IMR-90 (cell line): Measurements from ENCODE around the gene TMEM72. TPM values are rescaled to one million over a fixed set of nuclear protein-coding genes. Genes with fewer than 3 reads are reported as not detected.

Source experiments
- ATAC-seq: fragments of 200-7000 bp; cut with Tn5 transposase; 2 replicates; pipeline ENCODE4 v1.9.1; 2020; ENCODE audit warnings: low read depth, mild to moderate bottlenecking, moderate library complexity
- BruUV-seq: library from RNA; stranded (reverse); fragments of 400-500 nt; replicated peaks from 2 replicates; lab custom pipeline; 2021; lab: Mats Ljungman, UMichigan
- CTCF ChIA-PET: fragments of 300-600 bp; formaldehyde crosslinking; extraction: SDS; loops from one replicate; lab custom pipeline; 2021; ENCODE audit warnings: antibody characterized with exemption; lab: Yijun Ruan, JAX
- POLR2A ChIA-PET: fragments of 300-600 bp; sonication (Branson Sonifier 250); formaldehyde crosslinking; loops from one replicate; lab custom pipeline; 2022; ENCODE audit warnings: antibody characterized with exemption; ENCODE audit not compliant: unreplicated experiment; lab: Charles Lee
- DNase-seq: peaks from one replicate; pipeline ENCODE4 v3.0.0; 2013
- H2AFZ ChIP-seq: replicated peaks from 2 replicates; pipeline ENCODE3; 2013; ENCODE audit warnings: low read length, mild to moderate bottlenecking; ENCODE audit not compliant: poor library complexity
- H2AK5ac ChIP-seq: 2 replicates; pipeline ENCODE4 v1.6.1; 2013; ENCODE audit warnings: low read depth, low read length, inconsistent platforms
- H2AK9ac ChIP-seq: replicated peaks from 2 replicates; pipeline ENCODE3; 2013; ENCODE audit warnings: mild to moderate bottlenecking, low read depth, low read length, moderate library complexity; ENCODE audit not compliant: poor library complexity
- H2BK120ac ChIP-seq: 2 replicates; pipeline ENCODE4 v1.6.1; 2013; ENCODE audit warnings: low read depth, low read length, inconsistent platforms
- H2BK15ac ChIP-seq: 3 replicates; pipeline ENCODE4 v1.6.1; 2013; ENCODE audit warnings: low read depth, low read length, inconsistent platforms
- H2BK20ac ChIP-seq: 2 replicates; pipeline ENCODE4 v1.6.1; 2013; ENCODE audit warnings: low read depth, mild to moderate bottlenecking, inconsistent platforms, low read length, moderate library complexity
- H2BK5ac ChIP-seq: 2 replicates; pipeline ENCODE4 v1.6.1; 2013; ENCODE audit warnings: mild to moderate bottlenecking, low read depth, low read length, inconsistent platforms; ENCODE audit not compliant: poor library complexity, severe bottlenecking
- H3K14ac ChIP-seq: replicated peaks from 2 replicates; pipeline ENCODE4 v1.6.1; 2013; ENCODE audit warnings: low read depth, low read length, inconsistent platforms
- H3K18ac ChIP-seq: 2 replicates; pipeline ENCODE4 v1.6.1; 2013; ENCODE audit warnings: low read depth, low read length, control low read depth
- H3K23ac ChIP-seq: 2 replicates; pipeline ENCODE4 v1.6.1; 2013; ENCODE audit warnings: low read depth, low read length, inconsistent platforms
- H3K27ac ChIP-seq: 2 replicates; pipeline ENCODE4 v1.5.1; 2013; ENCODE audit warnings: mild to moderate bottlenecking, control low read depth, low read length; ENCODE audit not compliant: insufficient read depth
- H3K27me3 ChIP-seq: 2 replicates; pipeline ENCODE4 v1.6.1; 2013; ENCODE audit warnings: low read length; ENCODE audit not compliant: control insufficient read depth, insufficient read depth
- H3K36me3 ChIP-seq: 2 replicates; pipeline ENCODE4 v1.6.1; 2013; ENCODE audit warnings: low read length, mixed read lengths; ENCODE audit not compliant: control insufficient read depth, insufficient read depth
- H3K4ac ChIP-seq: 2 replicates; pipeline ENCODE4 v1.6.1; 2013; ENCODE audit warnings: low read depth, low read length, inconsistent platforms
- H3K4me1 ChIP-seq: 2 replicates; pipeline ENCODE4 v1.6.1; 2013; ENCODE audit warnings: low read length, mixed read lengths; ENCODE audit not compliant: control insufficient read depth, insufficient read depth
- H3K4me2 ChIP-seq: 2 replicates; pipeline ENCODE4 v1.6.1; 2013; ENCODE audit warnings: low read depth, mild to moderate bottlenecking, control low read depth, low read length, moderate library complexity
- H3K4me3 ChIP-seq: 2 replicates; pipeline ENCODE4 v1.5.1; 2013; ENCODE audit warnings: low read depth, mild to moderate bottlenecking, control low read depth, low read length, moderate library complexity; ENCODE audit not compliant: insufficient read depth
- H3K56ac ChIP-seq: 2 replicates; pipeline ENCODE4 v1.6.1; 2013; ENCODE audit warnings: low read length, inconsistent platforms; ENCODE audit not compliant: insufficient read depth; ENCODE audit errors: extremely low read depth
- H3K79me1 ChIP-seq, 2 experiments: 2 replicates each; pipeline ENCODE4 v1.6.1; 2013; ENCODE audit warnings: low read length in 2 of 2, inconsistent platforms in 1 of 2, low read depth in 1 of 2
- H3K9ac ChIP-seq: 2 replicates; pipeline ENCODE4 v1.6.1; 2013; ENCODE audit warnings: low read depth, low read length, control low read depth
- H3K9me1 ChIP-seq: 2 replicates; pipeline ENCODE4 v1.6.1; 2013; ENCODE audit warnings: low read length, inconsistent platforms; ENCODE audit not compliant: insufficient read depth
- H3K9me3 ChIP-seq: 2 replicates; pipeline ENCODE4 v1.6.1; 2013; ENCODE audit warnings: low read length; ENCODE audit not compliant: control insufficient read depth, insufficient read depth
- H4K20me1 ChIP-seq: 2 replicates; pipeline ENCODE4 v1.6.1; 2013; ENCODE audit warnings: low read length, inconsistent platforms; ENCODE audit not compliant: insufficient read depth
- H4K5ac ChIP-seq: 2 replicates; pipeline ENCODE4 v1.6.1; 2013; ENCODE audit warnings: mild to moderate bottlenecking, low read depth, low read length, control low read depth
- H4K8ac ChIP-seq, 2 experiments: 2 replicates each; pipeline ENCODE4 v1.6.1; 2013; ENCODE audit warnings: low read depth in 2 of 2, low read length in 2 of 2, control low read depth in 1 of 2, inconsistent platforms in 1 of 2
- H4K91ac ChIP-seq: 2 replicates; pipeline ENCODE4 v1.6.1; 2013; ENCODE audit warnings: low read depth, low read length, inconsistent platforms; ENCODE audit not compliant: insufficient read depth
- BHLHE40 ChIP-seq: fragments of 150-350 bp; IDR thresholded peaks from 2 replicates; pipeline ENCODE4 v1.6.1; 2016; ENCODE audit warnings: mild to moderate bottlenecking, low read depth, low read length
- CEBPB ChIP-seq: IDR thresholded peaks from 2 replicates; pipeline ENCODE4 v1.6.1; 2012; ENCODE audit warnings: low read depth, low read length, improper control_type of control experiment
- CHD1 ChIP-seq: IDR thresholded peaks from 2 replicates; pipeline ENCODE4 v1.6.1; 2012; ENCODE audit warnings: low read depth, low read length, improper control_type of control experiment
- FOS ChIP-seq: fragments of 150-350 bp; IDR thresholded peaks from 2 replicates; pipeline ENCODE4 v1.6.1; 2016; ENCODE audit warnings: low read depth, low read length
- MAFK ChIP-seq: IDR thresholded peaks from 2 replicates; pipeline ENCODE4 v1.6.1; 2012; ENCODE audit warnings: low read depth, low read length, improper control_type of control experiment
- MAZ ChIP-seq: IDR thresholded peaks from 2 replicates; pipeline ENCODE4 v1.6.1; 2012; ENCODE audit warnings: low read depth, mild to moderate bottlenecking, low read length, improper control_type of control experiment, moderate library complexity, borderline replicate concordance
- MXI1 ChIP-seq: IDR thresholded peaks from 2 replicates; pipeline ENCODE4 v1.6.1; 2012; ENCODE audit warnings: low read depth, mild to moderate bottlenecking, low read length, moderate library complexity, borderline replicate concordance
- NFE2L2 ChIP-seq: fragments of 150-350 bp; IDR thresholded peaks from 2 replicates; pipeline ENCODE4 v1.6.1; 2016; ENCODE audit warnings: low read depth, mild to moderate bottlenecking, low read length
- POLR2A ChIP-seq: IDR thresholded peaks from 2 replicates; pipeline ENCODE4 v1.6.1; 2012; ENCODE audit warnings: mild to moderate bottlenecking, low read depth, low read length
- RAD21 ChIP-seq: IDR thresholded peaks from 2 replicates; pipeline ENCODE4 v1.6.1; 2012; ENCODE audit warnings: low read length, improper control_type of control experiment
- RCOR1 ChIP-seq: IDR thresholded peaks from 2 replicates; pipeline ENCODE4 v1.6.1; 2012; ENCODE audit warnings: mild to moderate bottlenecking, low read length, improper control_type of control experiment; ENCODE audit not compliant: insufficient replicate concordance
- RFX5 ChIP-seq: IDR thresholded peaks from 2 replicates; pipeline ENCODE4 v1.8.0; 2012; ENCODE audit warnings: low read depth, mild to moderate bottlenecking, low read length, moderate library complexity
- SMC3 ChIP-seq: fragments of 150-350 bp; IDR thresholded peaks from 2 replicates; pipeline ENCODE4 v1.6.1; 2016; ENCODE audit warnings: low read depth, mild to moderate bottlenecking, antibody characterized with exemption, low read length, moderate library complexity
- USF2 ChIP-seq: fragments of 150-350 bp; IDR thresholded peaks from 2 replicates; pipeline ENCODE4 v1.6.1; 2017; ENCODE audit warnings: mild to moderate bottlenecking, antibody characterized with exemption, low read length, low read depth
- WGBS, 2 experiments: methylation state at CpG; one replicate each; pipeline versions ENCODE4 v1.1.5 to v1.1.7; 2013; ENCODE audit warnings: missing lambda C conversion rate in 2 of 2; ENCODE audit not compliant: insufficient read length in 1 of 2; ENCODE audit errors: extremely low coverage in 2 of 2; 5-methylcytosine and 5-hydroxymethylcytosine counted together
- dilution Hi-C: fragments of 300-500 bp; cut with HindIII; formaldehyde crosslinking; loops from one replicate; pipeline ENCODE4 v1.14.3; 2018; ENCODE audit warnings: low sequenced_read_pairs; ENCODE audit not compliant: unreplicated experiment
- in situ Hi-C: fragments of 300-500 bp; cut with MboI; formaldehyde crosslinking; loops from 3 replicates; pipeline ENCODE4 v1.14.3; 2019; ENCODE audit warnings: low sequenced_read_pairs, inconsistent platforms, mixed read lengths
- intact Hi-C: fragments of 100-400 bp; cut with micrococcal nuclease; formaldehyde crosslinking; loops from 2 replicates; pipeline ENCODE4 v1.10.0; 2022
- polyA plus RNA-seq, 3 experiments: library from polyadenylated mRNA; depleted of rRNA; stranded (reverse); fragments of >200 nt; gene quantifications; 2 replicates each; pipeline ENCODE4 v1.2.3, GENCODE V29; 2012; ENCODE audit warnings: low replicate concordance in 1 of 3
- total RNA-seq: library from RNA; depleted of rRNA; stranded (reverse); fragments of >200 nt; gene quantifications from 2 replicates; pipeline ENCODE4 v1.2.3, GENCODE V29; 2012
- TF ChIP-seq, protein P1 (sequence below): conservative IDR thresholded peaks from 2 replicates; pipeline ENCODE4 v1.5.1; 2012; ENCODE audit warnings: mild to moderate bottlenecking, low read depth, low read length, improper control_type of control experiment
- TF ChIP-seq, protein P2 (sequence below): fragments of 150-350 bp; IDR thresholded peaks from 2 replicates; pipeline ENCODE4 v1.6.1; 2016; ENCODE audit warnings: low read depth, mild to moderate bottlenecking, low read length, moderate library complexity, borderline replicate concordance

TMEM72 gene
- total and polyA plus RNA-seq, 2 of the 4 experiments (the other 2 are of a cell fraction), result not detected

DNA sequence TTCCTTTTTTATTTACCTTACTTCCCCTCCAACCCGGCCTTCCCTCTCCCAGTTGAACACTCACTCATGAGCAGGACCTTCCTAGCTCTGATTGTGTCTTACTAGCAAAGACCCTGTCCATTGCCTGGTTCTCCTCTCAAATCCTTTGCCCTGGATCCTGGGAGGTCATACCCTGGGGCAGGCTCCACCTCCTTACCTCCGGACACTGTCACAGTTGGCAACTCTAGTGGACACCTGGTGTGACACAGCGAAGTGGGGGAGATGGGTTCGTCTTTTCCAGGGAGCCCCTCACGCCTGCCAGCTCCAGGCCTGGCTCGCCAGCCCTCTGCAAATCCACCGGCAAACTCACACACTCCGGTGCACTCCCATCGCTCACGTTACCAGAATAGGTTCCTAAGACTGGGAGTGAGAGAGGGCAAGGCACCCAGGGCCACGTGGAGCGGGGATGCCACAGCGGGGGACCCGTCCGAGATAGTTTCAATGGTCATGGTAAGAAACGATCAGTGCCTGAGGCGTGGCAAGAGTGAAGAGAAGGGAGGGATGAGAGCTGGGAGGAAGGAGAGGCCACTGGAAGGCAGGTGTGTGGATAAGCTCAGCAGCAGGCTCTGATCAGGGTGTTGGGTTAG is 30.9 kb upstream of the TMEM72 start:
- H4K20me1 ChIP-seq, result no peaks in the 10 kb centered on the region
- no peak overlapping the region for H4K8ac ChIP-seq
- no peak overlapping the region for H4K5ac ChIP-seq
- H2AK5ac ChIP-seq, result no peak overlapping the region
- no peak overlapping the region for H2AK9ac ChIP-seq
- H2BK120ac ChIP-seq, result no peak overlapping the region
- no peak overlapping the region for H3K23ac ChIP-seq
- no peak overlapping the region for H3K27ac ChIP-seq
- no peak for ATAC-seq
- ChIA-PET POLR2A (no interaction called here), CTCF (interaction anchor here (1.0 kb wide), 1 partner anchor 10 kb away, joined by 4 read pairs; no protein-coding TSS in a partner anchor)
- intact Hi-C loops, result no loop called here
- H2BK15ac ChIP-seq, result no peak overlapping the region
- H3K4me2 ChIP-seq, result no peak overlapping the region
- H3K9me1 ChIP-seq, result peaks cover 3% of the 10 kb centered on the region
- no peaks in the 10 kb centered on the region for H3K9me3 ChIP-seq
- no peak overlapping the region for H3K14ac ChIP-seq
- no peak overlapping the region for H2BK20ac ChIP-seq
- H3K56ac ChIP-seq, result no peak overlapping the region
- peaks cover 6% of the 10 kb centered on the region for H3K4me1 ChIP-seq
- H2BK5ac ChIP-seq, result no peak overlapping the region
- in situ Hi-C loops, result no loop called here
- 89% methylated on average over 6 of the region's 17 CpGs; no CpG with 5 or more reads in 1 of the 2 experiments for WGBS, 2 experiments
- peak overlapping the region; percentile 8 for H2AFZ ChIP-seq
- DNase-seq, result no peak
- TF ChIP-seq CEBPB (no peak), RAD21 (no peak), RCOR1 (no peak), POLR2A (no peak), MAZ (no peak), MAFK (no peak), MXI1 (no peak), SMC3 (no peak), NFE2L2 (no peak), FOS (no peak), RFX5 (no peak), USF2 (no peak), BHLHE40 (no peak), CHD1 (no peak)
- TF ChIP-seq, protein P1, sequence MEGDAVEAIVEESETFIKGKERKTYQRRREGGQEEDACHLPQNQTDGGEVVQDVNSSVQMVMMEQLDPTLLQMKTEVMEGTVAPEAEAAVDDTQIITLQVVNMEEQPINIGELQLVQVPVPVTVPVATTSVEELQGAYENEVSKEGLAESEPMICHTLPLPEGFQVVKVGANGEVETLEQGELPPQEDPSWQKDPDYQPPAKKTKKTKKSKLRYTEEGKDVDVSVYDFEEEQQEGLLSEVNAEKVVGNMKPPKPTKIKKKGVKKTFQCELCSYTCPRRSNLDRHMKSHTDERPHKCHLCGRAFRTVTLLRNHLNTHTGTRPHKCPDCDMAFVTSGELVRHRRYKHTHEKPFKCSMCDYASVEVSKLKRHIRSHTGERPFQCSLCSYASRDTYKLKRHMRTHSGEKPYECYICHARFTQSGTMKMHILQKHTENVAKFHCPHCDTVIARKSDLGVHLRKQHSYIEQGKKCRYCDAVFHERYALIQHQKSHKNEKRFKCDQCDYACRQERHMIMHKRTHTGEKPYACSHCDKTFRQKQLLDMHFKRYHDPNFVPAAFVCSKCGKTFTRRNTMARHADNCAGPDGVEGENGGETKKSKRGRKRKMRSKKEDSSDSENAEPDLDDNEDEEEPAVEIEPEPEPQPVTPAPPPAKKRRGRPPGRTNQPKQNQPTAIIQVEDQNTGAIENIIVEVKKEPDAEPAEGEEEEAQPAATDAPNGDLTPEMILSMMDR, result no peak
- TF ChIP-seq, protein P2, sequence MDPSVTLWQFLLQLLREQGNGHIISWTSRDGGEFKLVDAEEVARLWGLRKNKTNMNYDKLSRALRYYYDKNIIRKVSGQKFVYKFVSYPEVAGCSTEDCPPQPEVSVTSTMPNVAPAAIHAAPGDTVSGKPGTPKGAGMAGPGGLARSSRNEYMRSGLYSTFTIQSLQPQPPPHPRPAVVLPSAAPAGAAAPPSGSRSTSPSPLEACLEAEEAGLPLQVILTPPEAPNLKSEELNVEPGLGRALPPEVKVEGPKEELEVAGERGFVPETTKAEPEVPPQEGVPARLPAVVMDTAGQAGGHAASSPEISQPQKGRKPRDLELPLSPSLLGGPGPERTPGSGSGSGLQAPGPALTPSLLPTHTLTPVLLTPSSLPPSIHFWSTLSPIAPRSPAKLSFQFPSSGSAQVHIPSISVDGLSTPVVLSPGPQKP, result no peak
- no peak overlapping the region for H3K9ac ChIP-seq
- no TSS peak for BruUV-seq
- dilution Hi-C loops, result no loop called here
- H3K27me3 ChIP-seq, result peaks cover 34% of the 10 kb centered on the region
- H3K4me3 ChIP-seq, result no peak overlapping the region
- H3K36me3 ChIP-seq, result no peaks in the 10 kb centered on the region
- H3K4ac ChIP-seq, result no peak overlapping the region
- no peak overlapping the region for H4K91ac ChIP-seq
- H3K79me1 ChIP-seq, result no peaks in the 10 kb centered on the region
- no peak overlapping the region for H3K18ac ChIP-seq
